ENCODE results near the gene AFF3.

DNA sequence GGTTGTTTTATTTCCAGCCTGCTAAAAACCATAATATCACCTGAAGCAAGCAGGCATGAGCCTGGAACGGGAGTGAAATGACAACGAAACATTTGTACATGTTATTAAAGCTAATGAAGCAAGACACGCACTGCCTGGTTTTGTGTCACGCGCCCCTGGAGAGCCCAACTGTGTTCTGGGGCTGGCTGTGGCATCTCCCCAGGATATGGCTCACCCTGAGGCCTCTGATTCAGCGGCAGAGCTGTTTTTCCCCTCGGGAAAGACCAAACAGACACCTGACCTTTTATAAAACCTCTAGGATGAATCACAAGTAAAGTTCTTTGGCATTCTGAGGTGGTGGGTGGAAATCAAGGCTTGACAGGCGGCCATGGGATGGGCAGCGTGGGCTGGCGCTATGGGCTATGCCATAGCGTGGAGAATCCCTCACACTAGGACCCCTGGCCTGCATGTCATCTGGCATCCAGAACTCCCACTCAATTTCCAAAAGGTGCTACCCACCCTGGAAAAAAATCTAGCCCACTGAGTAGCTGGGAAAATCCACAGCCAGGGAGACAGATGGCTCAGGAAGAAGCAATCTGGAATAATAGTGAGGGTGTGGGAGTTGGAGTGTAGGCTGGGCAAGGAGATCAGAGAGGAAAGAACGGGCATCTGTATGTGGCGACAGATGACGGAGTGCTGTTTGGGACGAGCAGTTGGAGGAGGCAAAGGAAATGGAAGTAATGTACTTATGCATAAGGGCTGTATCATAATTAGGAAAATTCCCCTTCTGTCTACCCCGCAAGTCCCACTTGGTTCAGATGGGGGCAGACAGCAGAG, 262.0 kb downstream of the AFF3 start:
- TF ChIP-seq, protein P1, sequence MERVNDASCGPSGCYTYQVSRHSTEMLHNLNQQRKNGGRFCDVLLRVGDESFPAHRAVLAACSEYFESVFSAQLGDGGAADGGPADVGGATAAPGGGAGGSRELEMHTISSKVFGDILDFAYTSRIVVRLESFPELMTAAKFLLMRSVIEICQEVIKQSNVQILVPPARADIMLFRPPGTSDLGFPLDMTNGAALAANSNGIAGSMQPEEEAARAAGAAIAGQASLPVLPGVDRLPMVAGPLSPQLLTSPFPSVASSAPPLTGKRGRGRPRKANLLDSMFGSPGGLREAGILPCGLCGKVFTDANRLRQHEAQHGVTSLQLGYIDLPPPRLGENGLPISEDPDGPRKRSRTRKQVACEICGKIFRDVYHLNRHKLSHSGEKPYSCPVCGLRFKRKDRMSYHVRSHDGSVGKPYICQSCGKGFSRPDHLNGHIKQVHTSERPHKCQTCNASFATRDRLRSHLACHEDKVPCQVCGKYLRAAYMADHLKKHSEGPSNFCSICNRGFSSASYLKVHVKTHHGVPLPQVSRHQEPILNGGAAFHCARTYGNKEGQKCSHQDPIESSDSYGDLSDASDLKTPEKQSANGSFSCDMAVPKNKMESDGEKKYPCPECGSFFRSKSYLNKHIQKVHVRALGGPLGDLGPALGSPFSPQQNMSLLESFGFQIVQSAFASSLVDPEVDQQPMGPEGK (CRISPR knock-in tag; IDR thresholded peaks at IDR 0.05; ENCODE audit: borderline replicate concordance): no peak
- TF ChIP-seq ZFP3 (CRISPR knock-in tag; IDR thresholded peaks at IDR 0.05) (no peak; the same call in 1 of the 2 replicates), RARB (CRISPR knock-in tag; IDR thresholded peaks at IDR 0.05) (no peak), OSR1 (CRISPR knock-in tag; IDR thresholded peaks at IDR 0.05) (no peak), ZNF8 (CRISPR knock-in tag; IDR thresholded peaks at IDR 0.05) (no peak), ZFP30 (CRISPR knock-in tag; IDR thresholded peaks at IDR 0.05) (no peak), ZNF565 (CRISPR knock-in tag; conservative IDR thresholded peaks at IDR 0.05; ENCODE audit: low read depth) (no peak), ISL1 (CRISPR knock-in tag; IDR thresholded peaks at IDR 0.05) (no peak), CREB5 (CRISPR knock-in tag; IDR thresholded peaks at IDR 0.05; ENCODE audit: low read depth) (no peak), GLIS3 (CRISPR knock-in tag; IDR thresholded peaks at IDR 0.05) (no peak), PPARA (CRISPR knock-in tag; IDR thresholded peaks at IDR 0.05; ENCODE audit: borderline replicate concordance) (no peak), BACH2 (CRISPR knock-in tag; IDR thresholded peaks at IDR 0.05; ENCODE audit: borderline replicate concordance) (no peak), TCF4 (CRISPR knock-in tag; IDR thresholded peaks at IDR 0.05; ENCODE audit: borderline replicate concordance) (no peak)
- TF ChIP-seq, protein P2, sequence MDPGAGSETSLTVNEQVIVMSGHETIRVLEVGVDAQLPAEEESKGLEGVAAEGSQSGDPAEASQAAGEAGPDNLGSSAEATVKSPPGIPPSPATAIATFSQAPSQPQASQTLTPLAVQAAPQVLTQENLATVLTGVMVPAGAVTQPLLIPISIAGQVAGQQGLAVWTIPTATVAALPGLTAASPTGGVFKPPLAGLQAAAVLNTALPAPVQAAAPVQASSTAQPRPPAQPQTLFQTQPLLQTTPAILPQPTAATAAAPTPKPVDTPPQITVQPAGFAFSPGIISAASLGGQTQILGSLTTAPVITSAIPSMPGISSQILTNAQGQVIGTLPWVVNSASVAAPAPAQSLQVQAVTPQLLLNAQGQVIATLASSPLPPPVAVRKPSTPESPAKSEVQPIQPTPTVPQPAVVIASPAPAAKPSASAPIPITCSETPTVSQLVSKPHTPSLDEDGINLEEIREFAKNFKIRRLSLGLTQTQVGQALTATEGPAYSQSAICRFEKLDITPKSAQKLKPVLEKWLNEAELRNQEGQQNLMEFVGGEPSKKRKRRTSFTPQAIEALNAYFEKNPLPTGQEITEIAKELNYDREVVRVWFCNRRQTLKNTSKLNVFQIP (CRISPR knock-in tag; IDR thresholded peaks at IDR 0.05; ENCODE audit: borderline replicate concordance, low read depth): no peak

Data from SK-N-SH treated with all-trans-retinoic acid at 6 μM for 48 hours (cell line).